Uterus (tissue), 2 donors: ENCODE measurements around the gene DLST.

Experiments used
- CTCF ChIP-seq, 4 experiments: fragments of 200-600 bp in 2 of 4; fragments of 450-650 bp in 2 of 4; sonication (generic) in 2 of 4; IDR thresholded peaks; one replicate each; pipeline ENCODE4 v1.5.1; 2016 to 2019; ENCODE audit warnings: antibody characterized with exemption in 4 of 4, mild to moderate bottlenecking in 2 of 4, moderate library complexity in 1 of 4
- POLR2A ChIP-seq, 2 donors: fragments of 450-650 bp; IDR thresholded peaks; one replicate each; pipeline ENCODE4 v1.6.1; 2016; ENCODE audit warnings: antibody characterized with exemption in 2 of 2, mild to moderate bottlenecking in 1 of 2, moderate library complexity in 1 of 2

GRCh38 chr14:74835645-74836250, 46.0 kb upstream of the DLST start:
- no peak for TF ChIP-seq CTCF (IDR thresholded peaks at IDR 0.05)
- TF ChIP-seq POLR2A (IDR thresholded peaks at IDR 0.05), result no peak
